Endodermal cell (in vitro differentiated cells): Measurements from ENCODE around the gene SNAP29. TPM values are rescaled to one million over a fixed set of nuclear protein-coding genes. Genes with fewer than 3 reads are reported as not detected.

ENCODE experiments used
- DNase-seq: peaks from one replicate; pipeline ENCODE4 v3.0.0-alpha.2; 2017
- H3K27ac ChIP-seq: 2 replicates; pipeline ENCODE4 v1.5.1; 2013; ENCODE audit warnings: mild to moderate bottlenecking, low read depth, low read length, moderate library complexity
- H3K27me3 ChIP-seq: 2 replicates; pipeline ENCODE4 v1.6.1; 2013; ENCODE audit warnings: mild to moderate bottlenecking, low read length, moderate library complexity; ENCODE audit not compliant: insufficient read depth, control insufficient read depth, poor library complexity, severe bottlenecking
- H3K36me3 ChIP-seq: 2 replicates; pipeline ENCODE4 v1.7.0; 2013; ENCODE audit warnings: mild to moderate bottlenecking, low read length, moderate library complexity; ENCODE audit not compliant: control insufficient read depth, insufficient read depth
- H3K4me1 ChIP-seq: one replicate; pipeline ENCODE4 v1.7.0; 2013; ENCODE audit warnings: low read length; ENCODE audit not compliant: control insufficient read depth, insufficient read depth
- H3K4me3 ChIP-seq: 2 replicates; pipeline ENCODE4 v1.5.1; 2013; ENCODE audit warnings: mild to moderate bottlenecking, low read length, moderate library complexity
- H3K9ac ChIP-seq: 2 replicates; pipeline ENCODE4 v1.6.1; 2013; ENCODE audit warnings: mild to moderate bottlenecking, low read length, moderate library complexity; ENCODE audit not compliant: poor library complexity, severe bottlenecking; ENCODE audit errors: extremely low read depth
- H3K9me3 ChIP-seq: 2 replicates; pipeline ENCODE4 v1.6.1; 2013; ENCODE audit warnings: mild to moderate bottlenecking, low read length, moderate library complexity; ENCODE audit not compliant: control insufficient read depth
- H3K27ac Mint-ChIP-seq: 2 replicates; pipeline ENCODE4 v1.8.0; 2020; ENCODE audit warnings: mixed read lengths
- H3K27me3 Mint-ChIP-seq: 2 replicates; pipeline ENCODE4 v1.8.0; 2021; ENCODE audit warnings: mild to moderate bottlenecking, mixed read lengths; ENCODE audit not compliant: insufficient read depth
- H3K36me3 Mint-ChIP-seq: 2 replicates; pipeline ENCODE4 v1.8.0; 2020; ENCODE audit warnings: low read depth, mixed read lengths
- H3K4me1 Mint-ChIP-seq: 2 replicates; pipeline ENCODE4 v1.8.0; 2020; ENCODE audit warnings: mixed read lengths
- H3K4me3 Mint-ChIP-seq: 2 replicates; pipeline ENCODE4 v1.8.0; 2020; ENCODE audit warnings: mild to moderate bottlenecking, moderate library complexity, mixed read lengths
- H3K9me3 Mint-ChIP-seq: 2 replicates; pipeline ENCODE4 v1.8.0; 2020; ENCODE audit warnings: mild to moderate bottlenecking, mixed read lengths
- CTCF ChIP-seq: fragments of 200-600 bp; sonication (generic); conservative IDR thresholded peaks from 2 replicates; pipeline ENCODE4 v1.5.0; 2021; ENCODE audit warnings: antibody characterized with exemption, mild to moderate bottlenecking
- WGBS, 2 experiments: methylation state at CpG; one replicate each; pipeline versions ENCODE4 v1.1.5 to v1.1.7; 2013; ENCODE audit warnings: missing lambda C conversion rate in 2 of 2, mixed read lengths in 1 of 2; ENCODE audit not compliant: insufficient coverage in 1 of 2, insufficient read length in 1 of 2; 5-methylcytosine and 5-hydroxymethylcytosine counted together
- total RNA-seq, 2 donors: library from RNA; stranded (reverse); fragmentation: NEBNext Ultra II Directional in 1 of 2; extraction: Animal tissue kit (Norgen Biotek cat#: 25700) in 1 of 2; gene quantifications; 2 replicates in 1 of 2; 3 replicates in 1 of 2; pipeline ENCODE4 v1.2.1, GENCODE V29; 2021

Gene SNAP29
- total RNA-seq, 2 donors from 2014 or later, result 16.5 to 21.8 TPM

- no peak overlapping the region for H3K9ac ChIP-seq
- no peaks in the 10 kb centered on the region for H3K4me1 Mint-ChIP-seq
- H3K4me3 Mint-ChIP-seq, result no peak overlapping the region
- H3K36me3 Mint-ChIP-seq, result peaks cover 51% of the 10 kb centered on the region
- no peak overlapping the region for H3K27ac Mint-ChIP-seq
- H3K9me3 ChIP-seq, result no peaks in the 10 kb centered on the region
- H3K9me3 Mint-ChIP-seq, result no peaks in the 10 kb centered on the region
- H3K36me3 ChIP-seq, result peaks cover 50% of the 10 kb centered on the region
- DNase-seq, result no peak
- no peak overlapping the region for H3K27ac ChIP-seq
- H3K27me3 Mint-ChIP-seq, result no peaks in the 10 kb centered on the region
- no peaks in the 10 kb centered on the region for H3K4me1 ChIP-seq
- H3K27me3 ChIP-seq, result no peaks in the 10 kb centered on the region
- H3K4me3 ChIP-seq, result no peak overlapping the region
- TF ChIP-seq CTCF, result no peak
- 89% methylated on average over 3 to 4 of the region's 5 CpGs for WGBS, 2 experiments
These were observed 44.5 kb upstream of the SNAP29 start for GRCh38 chr22:20814221-20814808.

GRCh38 chr22:20815477-20816050 is 43.2 kb upstream of the SNAP29 start:
- Histone ChIP-seq H3K9me3 (no peaks in the 10 kb centered on the region), H3K9ac (no peak overlapping the region), H3K4me1 (no peaks in the 10 kb centered on the region), H3K27me3 (no peaks in the 10 kb centered on the region), H3K27ac (no peak overlapping the region), H3K36me3 (peaks cover 55% of the 10 kb centered on the region), H3K4me3 (no peak overlapping the region)
- no peaks in the 10 kb centered on the region for H3K9me3 Mint-ChIP-seq
- peaks cover 42% of the 10 kb centered on the region for H3K36me3 Mint-ChIP-seq
- peak; percentile 14 for TF ChIP-seq CTCF
- H3K27me3 Mint-ChIP-seq, result no peaks in the 10 kb centered on the region
- no peak overlapping the region for H3K4me3 Mint-ChIP-seq
- 93 to 95% methylated on average over 9 of the region's 9 CpGs for WGBS, 2 experiments
- DNase-seq, result no peak
- H3K4me1 Mint-ChIP-seq, result no peaks in the 10 kb centered on the region
- no peak overlapping the region for H3K27ac Mint-ChIP-seq

GRCh38 chr22:20816559-20816958 is 42.2 kb upstream of the SNAP29 start:
- Histone ChIP-seq H3K36me3 (peaks cover 51% of the 10 kb centered on the region), H3K9ac (no peak overlapping the region), H3K4me3 (no peak overlapping the region), H3K4me1 (no peaks in the 10 kb centered on the region), H3K27ac (no peak overlapping the region), H3K27me3 (no peaks in the 10 kb centered on the region), H3K9me3 (no peaks in the 10 kb centered on the region)
- Mint-ChIP-seq H3K36me3 (peaks cover 33% of the 10 kb centered on the region), H3K27ac (no peak overlapping the region), H3K9me3 (no peaks in the 10 kb centered on the region), H3K4me3 (no peak overlapping the region), H3K4me1 (no peaks in the 10 kb centered on the region), H3K27me3 (no peaks in the 10 kb centered on the region)
- TF ChIP-seq CTCF, result no peak
- DNase-seq, result no peak
- 93 to 100% methylated on average over 3 to 6 of the region's 6 CpGs for WGBS, 2 experiments
